ENCODE measurements around the gene ABCA2. TPM values are rescaled to one million over a fixed set of nuclear protein-coding genes. Genes with fewer than 3 reads are reported as not detected.

Gene ABCA2
- total and polyA plus RNA-seq, 9 of the 15 experiments (the other 6 are each of a cell fraction or from before 2014, with no cell fraction given), result 0.69 to 16.3 (median 6.1) TPM; not detected in 2

DNA sequence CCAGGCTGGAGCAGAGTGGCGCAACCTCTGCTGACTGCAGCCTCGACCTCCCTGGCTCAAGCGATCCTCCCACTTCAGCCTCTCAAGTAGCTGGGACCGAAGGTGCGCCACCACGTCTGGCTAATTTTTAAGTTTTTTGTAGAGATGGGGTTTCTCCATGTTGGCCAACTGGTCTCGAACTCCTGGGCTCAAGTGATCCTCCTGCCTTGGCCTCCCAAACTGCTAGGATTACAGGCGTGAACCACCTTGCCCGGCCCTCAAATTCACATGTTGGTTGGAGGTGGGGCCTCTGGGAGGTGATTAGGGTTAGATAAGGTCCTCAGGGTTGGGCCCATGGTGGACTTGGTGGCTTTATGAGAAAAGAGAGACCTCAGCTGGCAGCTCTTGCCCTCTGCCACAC, 65.9 kb downstream of the ABCA2 start (continued):
- TF ChIP-seq, protein P1, sequence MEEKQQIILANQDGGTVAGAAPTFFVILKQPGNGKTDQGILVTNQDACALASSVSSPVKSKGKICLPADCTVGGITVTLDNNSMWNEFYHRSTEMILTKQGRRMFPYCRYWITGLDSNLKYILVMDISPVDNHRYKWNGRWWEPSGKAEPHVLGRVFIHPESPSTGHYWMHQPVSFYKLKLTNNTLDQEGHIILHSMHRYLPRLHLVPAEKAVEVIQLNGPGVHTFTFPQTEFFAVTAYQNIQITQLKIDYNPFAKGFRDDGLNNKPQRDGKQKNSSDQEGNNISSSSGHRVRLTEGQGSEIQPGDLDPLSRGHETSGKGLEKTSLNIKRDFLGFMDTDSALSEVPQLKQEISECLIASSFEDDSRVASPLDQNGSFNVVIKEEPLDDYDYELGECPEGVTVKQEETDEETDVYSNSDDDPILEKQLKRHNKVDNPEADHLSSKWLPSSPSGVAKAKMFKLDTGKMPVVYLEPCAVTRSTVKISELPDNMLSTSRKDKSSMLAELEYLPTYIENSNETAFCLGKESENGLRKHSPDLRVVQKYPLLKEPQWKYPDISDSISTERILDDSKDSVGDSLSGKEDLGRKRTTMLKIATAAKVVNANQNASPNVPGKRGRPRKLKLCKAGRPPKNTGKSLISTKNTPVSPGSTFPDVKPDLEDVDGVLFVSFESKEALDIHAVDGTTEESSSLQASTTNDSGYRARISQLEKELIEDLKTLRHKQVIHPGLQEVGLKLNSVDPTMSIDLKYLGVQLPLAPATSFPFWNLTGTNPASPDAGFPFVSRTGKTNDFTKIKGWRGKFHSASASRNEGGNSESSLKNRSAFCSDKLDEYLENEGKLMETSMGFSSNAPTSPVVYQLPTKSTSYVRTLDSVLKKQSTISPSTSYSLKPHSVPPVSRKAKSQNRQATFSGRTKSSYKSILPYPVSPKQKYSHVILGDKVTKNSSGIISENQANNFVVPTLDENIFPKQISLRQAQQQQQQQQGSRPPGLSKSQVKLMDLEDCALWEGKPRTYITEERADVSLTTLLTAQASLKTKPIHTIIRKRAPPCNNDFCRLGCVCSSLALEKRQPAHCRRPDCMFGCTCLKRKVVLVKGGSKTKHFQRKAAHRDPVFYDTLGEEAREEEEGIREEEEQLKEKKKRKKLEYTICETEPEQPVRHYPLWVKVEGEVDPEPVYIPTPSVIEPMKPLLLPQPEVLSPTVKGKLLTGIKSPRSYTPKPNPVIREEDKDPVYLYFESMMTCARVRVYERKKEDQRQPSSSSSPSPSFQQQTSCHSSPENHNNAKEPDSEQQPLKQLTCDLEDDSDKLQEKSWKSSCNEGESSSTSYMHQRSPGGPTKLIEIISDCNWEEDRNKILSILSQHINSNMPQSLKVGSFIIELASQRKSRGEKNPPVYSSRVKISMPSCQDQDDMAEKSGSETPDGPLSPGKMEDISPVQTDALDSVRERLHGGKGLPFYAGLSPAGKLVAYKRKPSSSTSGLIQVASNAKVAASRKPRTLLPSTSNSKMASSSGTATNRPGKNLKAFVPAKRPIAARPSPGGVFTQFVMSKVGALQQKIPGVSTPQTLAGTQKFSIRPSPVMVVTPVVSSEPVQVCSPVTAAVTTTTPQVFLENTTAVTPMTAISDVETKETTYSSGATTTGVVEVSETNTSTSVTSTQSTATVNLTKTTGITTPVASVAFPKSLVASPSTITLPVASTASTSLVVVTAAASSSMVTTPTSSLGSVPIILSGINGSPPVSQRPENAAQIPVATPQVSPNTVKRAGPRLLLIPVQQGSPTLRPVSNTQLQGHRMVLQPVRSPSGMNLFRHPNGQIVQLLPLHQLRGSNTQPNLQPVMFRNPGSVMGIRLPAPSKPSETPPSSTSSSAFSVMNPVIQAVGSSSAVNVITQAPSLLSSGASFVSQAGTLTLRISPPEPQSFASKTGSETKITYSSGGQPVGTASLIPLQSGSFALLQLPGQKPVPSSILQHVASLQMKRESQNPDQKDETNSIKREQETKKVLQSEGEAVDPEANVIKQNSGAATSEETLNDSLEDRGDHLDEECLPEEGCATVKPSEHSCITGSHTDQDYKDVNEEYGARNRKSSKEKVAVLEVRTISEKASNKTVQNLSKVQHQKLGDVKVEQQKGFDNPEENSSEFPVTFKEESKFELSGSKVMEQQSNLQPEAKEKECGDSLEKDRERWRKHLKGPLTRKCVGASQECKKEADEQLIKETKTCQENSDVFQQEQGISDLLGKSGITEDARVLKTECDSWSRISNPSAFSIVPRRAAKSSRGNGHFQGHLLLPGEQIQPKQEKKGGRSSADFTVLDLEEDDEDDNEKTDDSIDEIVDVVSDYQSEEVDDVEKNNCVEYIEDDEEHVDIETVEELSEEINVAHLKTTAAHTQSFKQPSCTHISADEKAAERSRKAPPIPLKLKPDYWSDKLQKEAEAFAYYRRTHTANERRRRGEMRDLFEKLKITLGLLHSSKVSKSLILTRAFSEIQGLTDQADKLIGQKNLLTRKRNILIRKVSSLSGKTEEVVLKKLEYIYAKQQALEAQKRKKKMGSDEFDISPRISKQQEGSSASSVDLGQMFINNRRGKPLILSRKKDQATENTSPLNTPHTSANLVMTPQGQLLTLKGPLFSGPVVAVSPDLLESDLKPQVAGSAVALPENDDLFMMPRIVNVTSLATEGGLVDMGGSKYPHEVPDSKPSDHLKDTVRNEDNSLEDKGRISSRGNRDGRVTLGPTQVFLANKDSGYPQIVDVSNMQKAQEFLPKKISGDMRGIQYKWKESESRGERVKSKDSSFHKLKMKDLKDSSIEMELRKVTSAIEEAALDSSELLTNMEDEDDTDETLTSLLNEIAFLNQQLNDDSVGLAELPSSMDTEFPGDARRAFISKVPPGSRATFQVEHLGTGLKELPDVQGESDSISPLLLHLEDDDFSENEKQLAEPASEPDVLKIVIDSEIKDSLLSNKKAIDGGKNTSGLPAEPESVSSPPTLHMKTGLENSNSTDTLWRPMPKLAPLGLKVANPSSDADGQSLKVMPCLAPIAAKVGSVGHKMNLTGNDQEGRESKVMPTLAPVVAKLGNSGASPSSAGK (IDR thresholded peaks at IDR 0.05), result peak; percentile 74
- TF ChIP-seq ARID1B (IDR thresholded peaks at IDR 0.05) (no peak), KLF6 (CRISPR knock-in tag; IDR thresholded peaks at IDR 0.05; ENCODE audit: borderline replicate concordance) (no peak), CBX1 (IDR thresholded peaks at IDR 0.05; ENCODE audit: low read depth) (no peak)
- TF ChIP-seq, protein P2, sequence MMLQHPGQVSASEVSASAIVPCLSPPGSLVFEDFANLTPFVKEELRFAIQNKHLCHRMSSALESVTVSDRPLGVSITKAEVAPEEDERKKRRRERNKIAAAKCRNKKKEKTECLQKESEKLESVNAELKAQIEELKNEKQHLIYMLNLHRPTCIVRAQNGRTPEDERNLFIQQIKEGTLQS (IDR thresholded peaks at IDR 0.05), result no peak
- TF ChIP-seq, protein P2 (CRISPR knock-in tag; conservative IDR thresholded peaks at IDR 0.05), result no peak
- TF ChIP-seq, protein P3, sequence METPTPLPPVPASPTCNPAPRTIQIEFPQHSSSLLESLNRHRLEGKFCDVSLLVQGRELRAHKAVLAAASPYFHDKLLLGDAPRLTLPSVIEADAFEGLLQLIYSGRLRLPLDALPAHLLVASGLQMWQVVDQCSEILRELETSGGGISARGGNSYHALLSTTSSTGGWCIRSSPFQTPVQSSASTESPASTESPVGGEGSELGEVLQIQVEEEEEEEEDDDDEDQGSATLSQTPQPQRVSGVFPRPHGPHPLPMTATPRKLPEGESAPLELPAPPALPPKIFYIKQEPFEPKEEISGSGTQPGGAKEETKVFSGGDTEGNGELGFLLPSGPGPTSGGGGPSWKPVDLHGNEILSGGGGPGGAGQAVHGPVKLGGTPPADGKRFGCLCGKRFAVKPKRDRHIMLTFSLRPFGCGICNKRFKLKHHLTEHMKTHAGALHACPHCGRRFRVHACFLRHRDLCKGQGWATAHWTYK (CRISPR knock-in tag; IDR thresholded peaks at IDR 0.05), result no peak
